A673 (cell line): ENCODE results near the gene MEGF11.

Experiments
- EZH2 ChIP-seq: fragments of 200-600 bp; sonication (generic); IDR thresholded peaks from 2 replicates; pipeline ENCODE4 v1.6.1; 2017; ENCODE audit warnings: borderline replicate concordance, low read depth, mild to moderate bottlenecking, mixed read lengths, antibody characterized with exemption, low read length; ENCODE audit not compliant: poor library complexity, severe bottlenecking
- TF ChIP-seq, protein P1 (sequence below): fragments of 300-800, 200-600 bp; sonication (generic); conservative IDR thresholded peaks from 2 replicates; pipeline ENCODE4 v1.5.1; 2017; ENCODE audit warnings: low read depth, mild to moderate bottlenecking, antibody characterized with exemption, low read length, moderate library complexity, mixed read lengths

DNA sequence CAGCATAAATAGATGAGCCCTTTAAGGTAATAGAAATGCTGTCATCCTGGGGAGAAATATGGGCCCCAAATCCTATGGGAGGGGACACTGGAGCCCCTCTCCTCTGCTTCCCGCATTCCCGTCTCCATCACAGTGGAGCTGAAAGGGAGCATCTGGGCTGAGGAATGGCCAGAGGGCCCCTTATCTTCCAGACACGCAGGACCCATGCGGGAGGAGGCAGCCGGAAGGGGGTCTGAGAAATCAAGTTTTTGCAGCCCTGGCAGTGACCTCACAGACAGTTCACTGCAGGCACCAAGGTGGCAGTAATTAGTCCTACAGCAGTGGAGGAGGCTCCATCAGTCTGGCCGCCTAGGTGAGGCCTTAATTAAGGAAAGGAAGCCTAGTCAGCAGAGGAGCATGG, 304.1 kb downstream of the MEGF11 start:
- no peak for TF ChIP-seq EZH2
- TF ChIP-seq, protein P1, sequence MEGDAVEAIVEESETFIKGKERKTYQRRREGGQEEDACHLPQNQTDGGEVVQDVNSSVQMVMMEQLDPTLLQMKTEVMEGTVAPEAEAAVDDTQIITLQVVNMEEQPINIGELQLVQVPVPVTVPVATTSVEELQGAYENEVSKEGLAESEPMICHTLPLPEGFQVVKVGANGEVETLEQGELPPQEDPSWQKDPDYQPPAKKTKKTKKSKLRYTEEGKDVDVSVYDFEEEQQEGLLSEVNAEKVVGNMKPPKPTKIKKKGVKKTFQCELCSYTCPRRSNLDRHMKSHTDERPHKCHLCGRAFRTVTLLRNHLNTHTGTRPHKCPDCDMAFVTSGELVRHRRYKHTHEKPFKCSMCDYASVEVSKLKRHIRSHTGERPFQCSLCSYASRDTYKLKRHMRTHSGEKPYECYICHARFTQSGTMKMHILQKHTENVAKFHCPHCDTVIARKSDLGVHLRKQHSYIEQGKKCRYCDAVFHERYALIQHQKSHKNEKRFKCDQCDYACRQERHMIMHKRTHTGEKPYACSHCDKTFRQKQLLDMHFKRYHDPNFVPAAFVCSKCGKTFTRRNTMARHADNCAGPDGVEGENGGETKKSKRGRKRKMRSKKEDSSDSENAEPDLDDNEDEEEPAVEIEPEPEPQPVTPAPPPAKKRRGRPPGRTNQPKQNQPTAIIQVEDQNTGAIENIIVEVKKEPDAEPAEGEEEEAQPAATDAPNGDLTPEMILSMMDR = no peak
